Effector memory CD8-positive, alpha-beta T cell (primary cell): ENCODE measurements around the gene ESCO1.

Source experiments
- ATAC-seq: fragments of 150-1000 bp; cut with Tn5 transposase; replicated peaks from 2 replicates; pipeline ENCODE4 v1.10.0; 2021; ENCODE audit warnings: mild to moderate bottlenecking, moderate library complexity
- DNase-seq, 3 experiments: peaks; one replicate each; pipeline ENCODE4 v3.0.0; 2021
- H3K27ac Mint-ChIP-seq, 2 donors: one replicate each; pipeline ENCODE4 v1.8.0; 2022; ENCODE audit warnings: mild to moderate bottlenecking in 2 of 2, mixed read lengths in 2 of 2, moderate library complexity in 2 of 2
- H3K27me3 Mint-ChIP-seq, 2 donors: one replicate each; pipeline ENCODE4 v1.8.0; 2022; ENCODE audit warnings: mixed read lengths in 2 of 2
- H3K36me3 Mint-ChIP-seq: one replicate; pipeline ENCODE4 v1.8.0; 2022; ENCODE audit warnings: mild to moderate bottlenecking, moderate library complexity, mixed read lengths; ENCODE audit not compliant: insufficient read depth
- H3K4me1 Mint-ChIP-seq, 2 donors: one replicate each; pipeline ENCODE4 v1.8.0; 2022; ENCODE audit warnings: low read depth in 2 of 2, mixed read lengths in 2 of 2
- H3K4me3 Mint-ChIP-seq, 2 donors: one replicate each; pipeline ENCODE4 v1.8.0; 2022; ENCODE audit warnings: mild to moderate bottlenecking in 2 of 2, mixed read lengths in 2 of 2, moderate library complexity in 2 of 2
- H3K9me3 Mint-ChIP-seq, 2 donors: one replicate each; pipeline ENCODE4 v1.8.0; 2022; ENCODE audit warnings: mixed read lengths in 2 of 2

Gene ESCO1

DNA sequence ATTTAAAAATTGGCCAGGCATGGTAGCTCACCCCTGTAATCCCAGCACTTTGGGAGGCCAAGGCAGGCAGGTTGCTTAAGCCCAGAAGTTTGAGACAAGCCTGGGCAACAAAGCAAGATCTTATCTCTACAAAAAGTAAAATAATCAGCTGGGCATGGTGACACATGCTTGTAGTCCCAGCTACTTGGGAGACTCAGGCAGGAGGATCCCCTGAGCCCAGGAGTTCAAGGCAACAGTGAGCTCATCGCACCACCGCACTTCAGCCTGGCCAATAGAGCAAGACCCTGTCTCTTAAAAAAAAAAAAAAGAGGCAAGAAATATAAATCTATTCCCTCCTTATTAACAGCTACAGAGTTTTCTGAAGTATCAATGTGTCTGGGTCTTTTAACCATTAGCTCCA lies 51.9 kb downstream of the ESCO1 start:
- peaks cover 40% of the 10 kb centered on the region for H3K36me3 Mint-ChIP-seq
- no peaks in the 10 kb centered on the region for H3K9me3 Mint-ChIP-seq
- H3K27ac Mint-ChIP-seq: no peak overlapping the region
- H3K4me3 Mint-ChIP-seq: no peak overlapping the region
- ATAC-seq (no peak), DNase-seq (no peak)
- H3K27me3 Mint-ChIP-seq: no peaks in the 10 kb centered on the region
- peaks cover 6 to 18% of the 10 kb centered on the region in 2 donors for H3K4me1 Mint-ChIP-seq

DNA sequence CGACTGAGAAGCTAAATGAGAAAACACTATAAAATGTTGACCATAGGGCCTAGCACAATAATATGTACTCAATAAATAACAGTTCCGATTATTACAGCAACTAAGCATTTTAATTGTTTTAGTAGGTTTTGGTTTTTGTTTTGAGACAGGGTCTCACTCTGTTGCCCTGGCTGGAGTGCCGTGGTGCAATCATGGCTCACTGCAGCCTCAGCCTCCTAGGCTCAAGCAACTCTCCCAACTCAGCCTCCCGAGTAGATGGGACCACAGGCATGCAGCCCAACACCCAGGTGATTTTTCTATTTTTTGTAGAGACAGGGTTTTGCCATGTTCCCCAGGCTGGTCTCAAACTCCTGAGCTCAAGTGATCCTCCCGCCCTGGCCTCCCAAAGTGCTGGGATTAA lies 54.1 kb downstream of the ESCO1 start:
- ATAC-seq: no peak
- no peaks in the 10 kb centered on the region for H3K27me3 Mint-ChIP-seq
- DNase-seq: no peak
- peaks cover 0 to 5% of the 10 kb centered on the region in 2 donors for H3K4me1 Mint-ChIP-seq
- H3K4me3 Mint-ChIP-seq: no peak overlapping the region
- H3K36me3 Mint-ChIP-seq: peaks cover 35% of the 10 kb centered on the region
- H3K9me3 Mint-ChIP-seq: no peaks in the 10 kb centered on the region
- H3K27ac Mint-ChIP-seq: peak overlapping the region in 1 of 2 donors; percentile 46

DNA sequence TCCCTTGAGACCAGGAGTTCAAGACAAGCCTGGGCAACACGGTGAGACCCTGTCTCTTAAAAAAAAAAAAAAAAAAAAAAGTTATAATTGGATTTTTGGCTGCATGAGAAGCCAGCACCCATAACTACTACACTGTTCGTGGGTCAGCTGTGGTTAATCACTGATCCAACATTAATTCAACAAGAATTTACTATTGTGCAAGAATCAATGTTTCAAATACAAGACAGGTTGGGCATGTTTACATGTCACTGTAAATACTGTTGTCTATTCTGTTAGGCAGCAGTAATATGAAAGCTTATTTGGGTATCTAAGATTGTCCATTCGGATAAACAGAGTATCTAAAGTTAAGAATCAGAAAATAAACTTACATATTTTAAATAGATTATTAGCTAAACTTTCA lies 62.3 kb downstream of the ESCO1 start:
- Mint-ChIP-seq H3K36me3 (peaks cover 60% of the 10 kb centered on the region), H3K27me3 (no peaks in the 10 kb centered on the region), H3K27ac (no peak overlapping the region), H3K9me3 (no peaks in the 10 kb centered on the region), H3K4me3 (no peak overlapping the region), H3K4me1 (peaks cover 0 to 6% of the 10 kb centered on the region in 2 donors)
- ATAC-seq: no peak
- DNase-seq: no peak

DNA sequence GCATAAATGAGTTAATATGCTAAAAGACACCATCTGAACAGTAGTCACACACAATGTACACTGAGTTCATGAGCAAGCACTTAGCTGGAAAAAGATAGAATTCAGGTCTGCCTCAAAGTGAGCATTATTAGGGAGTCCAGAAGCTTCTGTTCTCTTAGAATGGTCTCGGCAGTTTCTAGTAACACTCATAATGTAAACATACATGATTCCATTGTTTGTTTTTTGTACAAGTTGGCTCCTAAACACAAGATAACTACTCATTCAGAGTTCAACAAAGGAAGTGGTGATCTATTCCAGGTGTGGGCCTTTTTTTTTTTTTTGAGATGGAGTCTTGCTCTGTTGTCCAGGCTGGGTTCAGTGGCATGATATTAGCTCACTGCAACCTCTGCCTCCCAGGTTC lies 66.2 kb downstream of the ESCO1 start:
- no peak for DNase-seq
- H3K27me3 Mint-ChIP-seq: no peaks in the 10 kb centered on the region
- no peak for ATAC-seq
- no peaks in the 10 kb centered on the region for H3K9me3 Mint-ChIP-seq
- peaks cover 70% of the 10 kb centered on the region for H3K36me3 Mint-ChIP-seq
- H3K4me3 Mint-ChIP-seq: no peak overlapping the region
- H3K4me1 Mint-ChIP-seq: no peaks in the 10 kb centered on the region
- H3K27ac Mint-ChIP-seq: no peak overlapping the region

DNA sequence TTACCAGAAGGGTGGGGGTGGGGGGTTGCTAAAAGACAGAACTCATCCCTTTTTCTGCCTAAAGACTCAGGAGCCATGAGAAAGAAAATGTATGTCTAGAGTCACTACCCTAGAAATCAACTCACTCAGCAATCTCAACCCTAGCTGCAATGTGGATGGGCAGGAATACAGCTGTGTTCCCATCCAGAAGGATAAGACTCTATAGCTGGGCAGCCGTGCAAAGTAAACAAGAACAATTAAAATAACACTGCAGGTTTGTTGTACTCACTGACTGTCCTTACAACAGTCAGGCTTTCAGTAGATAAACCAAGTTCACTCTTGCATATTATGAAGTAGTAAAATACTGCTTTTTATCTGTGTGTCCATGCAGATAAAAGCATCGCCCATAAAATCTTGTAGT lies 74.0 kb downstream of the ESCO1 start:
- DNase-seq (no peak), ATAC-seq (no peak)
- H3K27me3 Mint-ChIP-seq: no peaks in the 10 kb centered on the region
- H3K4me1 Mint-ChIP-seq: no peaks in the 10 kb centered on the region
- no peak overlapping the region for H3K4me3 Mint-ChIP-seq
- peak overlapping the region in 1 of 2 donors; percentile 9 for H3K27ac Mint-ChIP-seq
- no peaks in the 10 kb centered on the region for H3K9me3 Mint-ChIP-seq
- peaks cover 53% of the 10 kb centered on the region for H3K36me3 Mint-ChIP-seq

DNA sequence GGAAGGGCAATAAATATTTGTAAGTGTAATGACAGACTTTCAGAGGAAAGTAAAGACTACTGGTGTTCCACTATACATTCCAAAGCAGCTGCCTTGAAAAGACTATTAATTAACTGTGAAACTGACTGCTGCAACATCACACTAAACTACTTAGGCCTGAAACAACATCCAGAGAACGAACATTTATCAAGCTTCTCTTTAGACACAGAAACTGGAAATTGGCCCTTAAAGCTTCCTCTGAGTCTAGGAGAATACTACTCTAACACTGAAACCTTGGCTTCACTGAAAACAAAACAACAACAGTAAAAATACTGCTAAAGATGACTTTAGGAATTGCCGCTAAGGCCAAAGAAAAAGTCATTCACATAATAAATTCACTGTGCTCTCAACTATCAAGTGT lies 74.6 kb downstream of the ESCO1 start:
- no peaks in the 10 kb centered on the region for H3K27me3 Mint-ChIP-seq
- H3K36me3 Mint-ChIP-seq: peaks cover 52% of the 10 kb centered on the region
- no peak overlapping the region for H3K4me3 Mint-ChIP-seq
- peak overlapping the region in 1 of 2 donors; percentile 39 for H3K27ac Mint-ChIP-seq
- DNase-seq: no peak
- no peaks in the 10 kb centered on the region for H3K9me3 Mint-ChIP-seq
- no peaks in the 10 kb centered on the region for H3K4me1 Mint-ChIP-seq
- no peak for ATAC-seq

DNA sequence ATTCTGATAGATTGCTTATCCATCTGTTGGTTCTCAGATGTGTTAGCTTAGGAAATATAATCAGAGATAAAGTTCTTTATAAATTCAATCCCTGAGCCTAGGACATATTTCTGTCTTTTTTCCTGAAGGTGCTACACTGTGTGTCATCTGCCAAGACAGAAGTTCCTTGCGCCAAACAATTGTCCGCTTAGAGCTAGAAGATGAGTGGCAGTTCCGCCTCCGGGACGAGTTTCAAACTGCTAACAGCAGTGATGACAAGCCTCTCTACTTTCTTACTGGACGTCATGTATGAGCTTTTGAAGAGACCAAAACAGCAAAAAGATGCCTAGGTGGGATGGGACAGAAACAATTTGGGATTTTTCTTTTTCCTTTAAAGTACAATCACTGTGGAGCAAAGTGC lies 78.0 kb downstream of the ESCO1 start:
- Mint-ChIP-seq H3K27me3 (no peaks in the 10 kb centered on the region), H3K36me3 (peaks cover 26% of the 10 kb centered on the region), H3K9me3 (no peaks in the 10 kb centered on the region), H3K4me1 (no peaks in the 10 kb centered on the region), H3K4me3 (no peak overlapping the region), H3K27ac (no peak overlapping the region)
- DNase-seq (no peak), ATAC-seq (no peak)

DNA sequence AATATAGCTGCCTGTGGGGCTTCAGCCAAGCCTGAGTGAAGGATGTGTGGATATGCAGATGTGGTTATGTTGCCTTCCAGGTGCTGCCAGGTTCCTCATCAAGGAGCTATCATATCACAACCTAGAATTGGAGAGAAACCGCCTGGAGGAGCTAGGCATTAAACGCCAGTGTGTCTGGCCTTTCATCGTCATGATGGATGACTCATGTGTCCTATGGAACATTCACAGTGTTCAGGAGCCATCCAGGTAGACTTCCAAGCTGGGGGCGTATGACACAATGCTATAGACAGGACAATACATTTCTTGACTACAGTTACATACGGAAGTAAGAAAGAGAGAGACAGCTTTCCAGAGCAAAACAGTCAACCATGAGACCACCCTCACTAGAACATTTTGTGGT lies 86.8 kb downstream of the ESCO1 start:
- no peak overlapping the region for H3K27ac Mint-ChIP-seq
- H3K4me3 Mint-ChIP-seq: no peak overlapping the region
- DNase-seq (no peak), ATAC-seq (no peak)
- no peaks in the 10 kb centered on the region for H3K4me1 Mint-ChIP-seq
- H3K36me3 Mint-ChIP-seq: peaks cover 4% of the 10 kb centered on the region
- H3K9me3 Mint-ChIP-seq: no peaks in the 10 kb centered on the region
- H3K27me3 Mint-ChIP-seq: no peaks in the 10 kb centered on the region

DNA sequence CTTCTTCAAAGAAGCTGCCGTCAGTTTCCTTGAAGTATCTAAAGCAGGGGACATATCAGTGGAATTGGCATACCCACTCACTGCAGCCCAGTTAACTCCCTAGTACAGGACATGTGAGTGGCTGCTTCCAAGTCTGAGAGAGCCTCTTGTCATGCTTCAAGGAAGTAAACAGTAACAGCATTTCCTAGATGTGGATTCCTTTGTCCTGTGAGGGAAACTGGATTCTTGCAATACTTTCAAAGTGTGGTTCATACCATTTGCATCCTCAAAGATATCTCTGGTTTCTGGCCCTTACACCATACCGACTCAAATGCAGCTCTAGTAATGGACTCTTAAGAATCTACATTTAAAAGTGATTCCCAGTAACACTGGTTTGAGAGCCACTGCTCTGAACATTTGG lies 87.2 kb downstream of the ESCO1 start:
- DNase-seq (no peak), ATAC-seq (no peak)
- H3K36me3 Mint-ChIP-seq: peaks cover 4% of the 10 kb centered on the region
- no peak overlapping the region for H3K4me3 Mint-ChIP-seq
- H3K27me3 Mint-ChIP-seq: no peaks in the 10 kb centered on the region
- H3K27ac Mint-ChIP-seq: no peak overlapping the region
- H3K4me1 Mint-ChIP-seq: no peaks in the 10 kb centered on the region
- H3K9me3 Mint-ChIP-seq: no peaks in the 10 kb centered on the region

DNA sequence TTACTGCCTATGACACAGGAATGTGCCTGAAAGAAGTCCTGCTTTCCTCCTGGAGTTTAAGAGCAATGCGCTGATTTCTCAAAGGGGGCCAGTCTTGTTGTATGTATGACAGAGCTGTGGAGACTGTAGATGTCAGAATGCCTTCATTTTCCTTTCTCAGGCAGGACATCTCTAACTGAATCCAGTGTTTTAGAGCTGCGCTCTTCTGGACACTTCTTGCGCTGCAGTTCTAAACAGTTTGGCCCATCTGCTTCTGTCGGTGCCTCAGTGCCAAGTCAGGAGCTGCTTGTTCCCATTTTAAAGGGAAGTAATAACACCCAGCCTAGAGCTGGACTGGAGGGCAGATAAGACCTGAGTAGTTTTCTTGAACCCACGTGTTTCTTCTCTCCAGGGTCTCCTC lies 91.4 kb downstream of the ESCO1 start:
- Mint-ChIP-seq H3K9me3 (no peaks in the 10 kb centered on the region), H3K27ac (no peak overlapping the region), H3K4me1 (no peaks in the 10 kb centered on the region), H3K27me3 (no peaks in the 10 kb centered on the region), H3K4me3 (no peak overlapping the region), H3K36me3 (no peaks in the 10 kb centered on the region)
- DNase-seq (no peak), ATAC-seq (no peak)

DNA sequence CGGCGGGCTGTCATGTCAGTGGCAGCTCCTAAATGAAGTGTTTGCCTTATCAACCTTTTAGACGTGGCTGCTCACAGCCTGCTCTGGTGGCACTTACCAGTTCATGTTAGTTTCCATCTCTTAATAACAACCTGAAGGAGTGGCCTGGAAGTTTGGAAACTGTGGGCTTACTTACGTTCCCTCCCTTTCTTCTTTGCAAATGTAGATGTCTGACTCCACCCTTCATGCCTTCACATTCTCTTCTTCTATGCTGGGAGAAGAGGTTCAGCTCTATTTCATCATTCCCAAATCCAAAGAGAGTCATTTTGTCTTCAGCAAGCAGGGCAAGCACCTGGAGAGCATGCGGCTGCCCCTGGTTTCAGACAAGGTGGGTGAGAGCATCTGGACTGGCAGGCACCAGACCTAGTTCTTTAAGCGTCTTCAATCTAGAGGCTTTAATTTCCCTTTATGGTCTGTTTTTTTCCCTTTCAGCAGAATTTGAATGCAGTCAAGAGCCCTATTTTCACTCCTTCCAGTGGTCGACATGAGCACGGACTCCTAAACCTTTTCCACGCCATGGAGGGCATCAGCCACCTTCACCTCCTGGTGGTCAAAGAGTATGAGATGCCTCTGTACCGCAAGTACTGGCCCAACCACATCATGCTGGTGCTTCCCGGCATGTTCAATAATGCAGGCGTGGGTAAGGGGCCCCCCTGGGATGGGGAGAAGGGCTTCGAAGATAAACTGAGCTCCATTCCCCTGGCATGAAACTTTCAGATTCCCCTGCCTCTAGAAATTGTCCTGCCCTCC lies 92.4 kb downstream of the ESCO1 start:
- no peak for DNase-seq
- Mint-ChIP-seq H3K9me3 (no peaks in the 10 kb centered on the region), H3K4me1 (no peaks in the 10 kb centered on the region), H3K36me3 (no peaks in the 10 kb centered on the region), H3K4me3 (no peak overlapping the region), H3K27me3 (no peaks in the 10 kb centered on the region), H3K27ac (no peak overlapping the region)
- no peak for ATAC-seq

DNA sequence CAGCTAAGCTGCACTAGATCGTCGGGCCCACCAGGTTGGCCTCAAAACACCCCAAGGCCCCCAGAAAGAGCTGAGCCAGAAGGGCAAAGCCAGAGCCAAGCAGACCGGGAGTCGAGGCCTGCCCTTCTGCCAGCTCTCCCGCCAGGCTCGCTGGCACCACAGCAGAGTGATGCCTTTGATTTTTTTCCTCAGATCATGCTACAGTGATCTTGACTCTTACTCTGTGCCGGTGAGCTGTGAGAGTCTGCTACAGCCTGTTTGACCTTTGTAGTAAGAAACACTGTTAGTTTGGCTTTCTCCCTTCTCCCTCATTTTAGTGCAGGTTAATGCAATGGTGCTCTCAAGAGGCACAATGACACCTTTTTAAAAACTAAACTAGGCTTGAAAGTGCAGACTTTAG lies 97.8 kb downstream of the ESCO1 start:
- no peaks in the 10 kb centered on the region for H3K36me3 Mint-ChIP-seq
- no peak overlapping the region for H3K27ac Mint-ChIP-seq
- peaks cover 0 to 4% of the 10 kb centered on the region in 2 donors for H3K4me1 Mint-ChIP-seq
- no peaks in the 10 kb centered on the region for H3K9me3 Mint-ChIP-seq
- peaks cover 12 to 18% of the 10 kb centered on the region in 2 donors for H3K27me3 Mint-ChIP-seq
- no peak overlapping the region for H3K4me3 Mint-ChIP-seq
- no peak for DNase-seq
- ATAC-seq: no peak

DNA sequence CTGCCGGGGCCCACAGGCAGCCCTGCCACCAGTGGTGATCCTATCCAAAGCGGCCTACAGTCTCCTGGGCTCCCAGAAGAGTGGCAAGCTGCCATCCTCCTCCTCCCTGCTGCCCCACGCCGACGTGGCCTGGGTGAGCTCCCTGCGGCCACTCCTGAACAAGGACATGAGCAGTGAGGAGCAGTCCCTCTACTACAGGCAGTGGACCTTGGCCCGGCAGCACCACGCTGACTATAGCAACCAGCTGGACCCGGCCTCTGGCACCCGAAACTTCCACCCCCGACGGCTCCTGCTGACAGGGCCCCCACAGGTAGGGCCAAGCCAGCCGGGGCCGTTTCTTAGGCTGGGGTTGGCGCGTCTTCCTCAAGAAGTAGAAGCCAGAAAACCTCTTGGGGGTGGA lies 100.5 kb downstream of the ESCO1 start:
- Mint-ChIP-seq H3K36me3 (no peaks in the 10 kb centered on the region), H3K27me3 (peaks cover 12 to 26% of the 10 kb centered on the region in 2 donors), H3K4me1 (peaks cover 0 to 4% of the 10 kb centered on the region in 2 donors), H3K9me3 (no peaks in the 10 kb centered on the region), H3K27ac (no peak overlapping the region), H3K4me3 (no peak overlapping the region)
- no peak for DNase-seq
- ATAC-seq: no peak

DNA sequence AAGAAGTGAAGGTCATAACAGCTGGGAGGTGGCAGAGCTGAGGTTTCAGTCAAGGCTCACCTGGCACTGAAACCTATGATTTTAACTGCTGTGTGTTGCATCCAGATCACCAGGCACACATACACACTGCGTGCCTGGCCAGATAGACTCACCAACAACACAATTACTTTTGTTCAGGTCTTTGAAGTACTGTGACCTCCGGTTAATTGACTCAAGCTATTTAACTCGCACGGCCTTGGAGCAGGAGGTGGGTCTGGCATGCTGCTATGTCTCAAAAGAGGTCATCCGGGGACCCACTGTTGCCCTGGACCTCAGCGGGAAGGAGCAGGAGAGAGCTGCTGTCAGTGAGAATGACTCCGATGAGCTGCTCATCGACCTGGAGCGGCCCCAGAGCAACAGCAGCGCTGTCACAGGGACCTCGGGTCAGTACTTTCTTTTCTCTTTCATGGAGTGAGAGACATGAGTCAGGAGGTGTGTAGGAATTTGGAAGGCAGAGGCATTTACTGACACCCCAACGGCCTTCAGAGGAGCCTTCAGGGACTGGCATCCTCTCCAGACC lies 104.1 kb downstream of the ESCO1 start:
- DNase-seq: no peak
- H3K36me3 Mint-ChIP-seq: no peaks in the 10 kb centered on the region
- H3K27me3 Mint-ChIP-seq: peaks cover 12 to 26% of the 10 kb centered on the region in 2 donors
- no peak overlapping the region for H3K27ac Mint-ChIP-seq
- no peaks in the 10 kb centered on the region for H3K4me1 Mint-ChIP-seq
- H3K9me3 Mint-ChIP-seq: no peaks in the 10 kb centered on the region
- no peak overlapping the region for H3K4me3 Mint-ChIP-seq
- ATAC-seq: no peak
